ENCODE results near the gene C1QA.
A peak's percentile ranks its signal among the peaks of the same experiment; 100 is the strongest.

C1QA gene

DNA sequence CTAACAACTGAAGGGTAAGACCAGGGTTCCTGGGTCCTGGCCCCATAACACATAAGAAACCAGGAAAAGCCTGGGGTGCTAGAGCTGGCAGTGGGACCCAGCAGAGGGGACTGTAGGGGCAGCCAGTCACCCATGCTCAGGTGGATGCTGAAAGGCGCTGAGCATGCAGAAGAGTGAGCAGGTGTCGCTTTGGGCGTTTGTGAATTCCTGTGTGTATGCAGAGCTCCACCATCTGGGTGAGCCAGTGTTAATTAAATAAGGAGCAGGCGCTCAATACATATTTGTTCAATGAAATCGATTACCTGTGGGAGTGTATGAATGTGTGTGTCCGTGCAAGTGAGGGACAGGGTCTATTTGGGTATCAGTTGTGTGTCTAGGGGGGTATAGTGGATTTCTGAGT, 499 bp downstream of the C1QA start:
- in situ Hi-C loops (cut with HindIII; ENCODE audit: low sequenced_read_pairs): no loop called here
- DNase-seq (ENCODE audit: low read depth, low spot score): no peak
- no peak overlapping the region for H3K4me3 ChIP-seq (ENCODE audit: low read depth, low read length)
- TF ChIP-seq, protein P1, sequence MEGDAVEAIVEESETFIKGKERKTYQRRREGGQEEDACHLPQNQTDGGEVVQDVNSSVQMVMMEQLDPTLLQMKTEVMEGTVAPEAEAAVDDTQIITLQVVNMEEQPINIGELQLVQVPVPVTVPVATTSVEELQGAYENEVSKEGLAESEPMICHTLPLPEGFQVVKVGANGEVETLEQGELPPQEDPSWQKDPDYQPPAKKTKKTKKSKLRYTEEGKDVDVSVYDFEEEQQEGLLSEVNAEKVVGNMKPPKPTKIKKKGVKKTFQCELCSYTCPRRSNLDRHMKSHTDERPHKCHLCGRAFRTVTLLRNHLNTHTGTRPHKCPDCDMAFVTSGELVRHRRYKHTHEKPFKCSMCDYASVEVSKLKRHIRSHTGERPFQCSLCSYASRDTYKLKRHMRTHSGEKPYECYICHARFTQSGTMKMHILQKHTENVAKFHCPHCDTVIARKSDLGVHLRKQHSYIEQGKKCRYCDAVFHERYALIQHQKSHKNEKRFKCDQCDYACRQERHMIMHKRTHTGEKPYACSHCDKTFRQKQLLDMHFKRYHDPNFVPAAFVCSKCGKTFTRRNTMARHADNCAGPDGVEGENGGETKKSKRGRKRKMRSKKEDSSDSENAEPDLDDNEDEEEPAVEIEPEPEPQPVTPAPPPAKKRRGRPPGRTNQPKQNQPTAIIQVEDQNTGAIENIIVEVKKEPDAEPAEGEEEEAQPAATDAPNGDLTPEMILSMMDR (IDR thresholded peaks at IDR 0.05; ENCODE audit: low read depth, low read length): no peak

DNA sequence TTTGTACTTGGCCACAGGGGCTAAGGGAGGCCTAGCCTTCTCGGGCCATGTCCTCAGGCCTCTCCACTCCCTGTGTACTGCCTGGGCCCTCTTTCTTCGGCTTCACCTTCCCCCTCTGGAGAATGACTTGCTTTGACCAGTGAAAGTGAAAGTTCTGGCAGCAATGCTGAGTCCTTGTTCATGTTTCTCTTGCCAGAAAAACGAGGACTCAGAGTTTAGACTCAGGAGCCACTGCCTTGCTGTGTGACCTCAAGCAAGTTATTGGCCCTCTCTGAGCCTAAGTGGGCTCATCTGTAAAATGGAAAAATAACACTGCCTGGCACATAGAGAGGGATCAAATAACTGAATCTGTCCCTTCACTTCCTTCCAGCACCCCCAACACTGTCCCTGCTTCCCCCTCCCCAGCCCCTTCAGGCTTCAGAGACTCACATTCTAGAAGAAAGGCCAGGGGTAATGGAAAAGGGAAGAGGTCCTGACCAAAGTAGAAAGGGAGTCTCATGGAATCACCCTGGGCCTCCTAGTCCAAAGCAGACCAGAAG, 1.5 kb downstream of the C1QA start:
- DNase-seq (ENCODE audit: low read depth, low spot score): no peak
- in situ Hi-C loops (cut with HindIII; ENCODE audit: low sequenced_read_pairs): no loop called here
- TF ChIP-seq, protein P1 (IDR thresholded peaks at IDR 0.05; ENCODE audit: low read depth, low read length): no peak

DNA sequence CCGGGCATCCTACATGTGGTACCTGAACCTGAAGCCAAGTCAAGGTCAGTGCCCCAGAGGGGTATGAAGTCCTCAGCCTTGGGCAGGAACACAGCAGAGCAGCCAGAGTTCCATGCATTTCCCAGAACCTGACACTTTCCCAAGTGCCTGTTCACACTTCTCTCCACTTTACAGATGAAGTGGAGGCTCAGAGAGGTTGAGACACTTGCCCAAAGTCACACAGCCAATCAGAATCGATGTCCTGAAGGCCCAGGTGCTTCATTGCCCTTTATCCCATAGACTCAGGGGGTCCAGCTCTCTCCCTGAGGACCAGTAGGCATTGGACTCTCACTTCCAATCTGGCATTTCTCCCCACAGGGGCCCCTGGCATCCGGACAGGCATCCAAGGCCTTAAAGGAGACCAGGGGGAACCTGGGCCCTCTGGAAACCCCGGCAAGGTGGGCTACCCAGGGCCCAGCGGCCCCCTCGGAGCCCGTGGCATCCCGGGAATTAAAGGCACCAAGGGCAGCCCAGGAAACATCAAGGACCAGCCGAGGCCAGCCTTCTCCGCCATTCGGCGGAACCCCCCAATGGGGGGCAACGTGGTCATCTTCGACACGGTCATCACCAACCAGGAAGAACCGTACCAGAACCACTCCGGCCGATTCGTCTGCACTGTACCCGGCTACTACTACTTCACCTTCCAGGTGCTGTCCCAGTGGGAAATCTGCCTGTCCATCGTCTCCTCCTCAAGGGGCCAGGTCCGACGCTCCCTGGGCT, 2.2 kb downstream of the C1QA start:
- in situ Hi-C loops (cut with HindIII; ENCODE audit: low sequenced_read_pairs): no loop called here
- TF ChIP-seq, protein P1 (IDR thresholded peaks at IDR 0.05; ENCODE audit: low read depth, low read length): no peak
- no peak overlapping the region for H3K4me3 ChIP-seq (ENCODE audit: low read depth, low read length)
- DNase-seq (ENCODE audit: low read depth, low spot score): no peak

More for the DNA sequence above, 1.5 kb downstream of the C1QA start:
- H3K4me3 ChIP-seq (ENCODE audit: low read depth, low read length): no peak overlapping the region

DNA sequence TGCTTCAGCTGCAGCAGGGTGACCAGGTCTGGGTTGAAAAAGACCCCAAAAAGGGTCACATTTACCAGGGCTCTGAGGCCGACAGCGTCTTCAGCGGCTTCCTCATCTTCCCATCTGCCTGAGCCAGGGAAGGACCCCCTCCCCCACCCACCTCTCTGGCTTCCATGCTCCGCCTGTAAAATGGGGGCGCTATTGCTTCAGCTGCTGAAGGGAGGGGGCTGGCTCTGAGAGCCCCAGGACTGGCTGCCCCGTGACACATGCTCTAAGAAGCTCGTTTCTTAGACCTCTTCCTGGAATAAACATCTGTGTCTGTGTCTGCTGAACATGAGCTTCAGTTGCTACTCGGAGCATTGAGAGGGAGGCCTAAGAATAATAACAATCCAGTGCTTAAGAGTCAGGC, 2.9 kb downstream of the C1QA start:
- TF ChIP-seq, protein P1 (IDR thresholded peaks at IDR 0.05; ENCODE audit: low read depth, low read length): no peak
- H3K4me3 ChIP-seq (ENCODE audit: low read depth, low read length): no peak overlapping the region
- in situ Hi-C loops (cut with HindIII; ENCODE audit: low sequenced_read_pairs): no loop called here
- DNase-seq (ENCODE audit: low read depth, low spot score): peak; percentile 33

DNA sequence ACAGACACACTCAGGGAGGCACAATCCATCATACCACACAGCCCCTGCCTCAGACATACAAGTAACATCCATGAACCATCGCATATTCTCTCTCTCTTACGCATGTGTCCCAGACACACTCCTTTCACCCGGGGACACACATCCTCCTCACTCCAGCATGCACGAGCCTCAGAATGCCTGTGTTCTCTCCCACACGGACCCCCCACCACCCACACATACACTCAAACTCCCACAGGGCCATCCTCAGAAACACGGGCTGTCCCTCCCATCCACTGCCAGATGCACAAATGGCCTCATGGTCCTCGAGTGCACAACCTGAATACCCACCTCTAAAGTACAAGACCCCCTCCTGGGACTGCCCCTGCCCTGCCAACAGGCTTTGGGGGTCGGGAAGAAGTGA, 4.8 kb downstream of the C1QA start:
- in situ Hi-C loops (cut with HindIII; ENCODE audit: low sequenced_read_pairs): no loop called here
- TF ChIP-seq, protein P1 (IDR thresholded peaks at IDR 0.05; ENCODE audit: low read depth, low read length): no peak
- no peak for DNase-seq (ENCODE audit: low read depth, low spot score)
- H3K4me3 ChIP-seq (ENCODE audit: low read depth, low read length): no peak overlapping the region

DNA sequence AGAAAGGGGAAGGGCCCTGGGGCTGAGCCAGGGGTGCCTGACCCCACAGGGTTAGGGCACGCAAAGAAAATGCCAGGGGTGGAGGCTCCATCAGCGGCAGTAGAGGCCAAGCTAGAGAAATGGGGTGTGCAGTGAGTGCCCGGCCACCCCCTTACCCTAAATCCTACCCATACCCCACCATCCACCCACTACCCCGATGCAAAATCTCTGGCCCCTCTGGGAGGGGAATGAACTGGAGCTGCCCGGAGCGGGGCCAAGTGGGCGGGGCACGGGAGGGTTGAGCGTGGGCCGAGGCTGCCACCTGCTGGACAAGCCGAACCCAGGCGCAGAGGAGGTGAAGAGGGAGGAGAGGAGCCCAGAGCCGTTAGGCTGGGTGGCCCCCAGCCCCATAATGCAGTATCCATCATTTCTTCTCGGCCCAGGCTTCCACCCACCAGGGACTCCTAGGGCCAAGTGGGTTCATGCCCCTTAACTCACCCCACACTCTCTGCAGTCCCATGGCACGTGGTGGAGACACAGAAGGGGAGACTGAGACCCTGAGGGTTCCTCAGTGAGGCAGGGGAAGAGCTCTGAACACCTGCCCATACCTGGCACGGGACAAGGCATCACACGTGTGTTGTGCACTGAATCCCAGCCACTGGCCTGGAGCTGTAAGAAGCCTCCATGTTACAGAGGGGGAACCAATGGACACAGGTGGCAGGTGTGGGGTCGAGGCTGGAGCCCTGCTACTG, 5.6 kb downstream of the C1QA start:
- in situ Hi-C loops (cut with HindIII; ENCODE audit: low sequenced_read_pairs): no loop called here
- peak; percentile 24 for DNase-seq (ENCODE audit: low read depth, low spot score)
- TF ChIP-seq, protein P1 (IDR thresholded peaks at IDR 0.05; ENCODE audit: low read depth, low read length): peak; percentile 90
- no peak overlapping the region for H3K4me3 ChIP-seq (ENCODE audit: low read depth, low read length)
